H1 (cell line): ENCODE results near the gene KCTD3. TPM values are rescaled to one million over a fixed set of nuclear protein-coding genes. Genes with fewer than 3 reads are reported as not detected.

Experiments used
- CTCF ChIA-PET: fragments of 300-600 bp; sonication (Branson Sonifier 250); formaldehyde crosslinking; loops from one replicate; lab custom pipeline; 2021; ENCODE audit not compliant: partially characterized antibody; lab: Charles Lee
- POLR2A ChIA-PET: fragments of 300-600 bp; sonication (Branson Sonifier 250); formaldehyde crosslinking; loops from one replicate; lab custom pipeline; 2021; ENCODE audit warnings: inconsistent platforms; ENCODE audit not compliant: partially characterized antibody; lab: Charles Lee
- DNase-seq, 2 experiments: peaks; one replicate each; pipeline versions ENCODE4 v3.0.0 to v3.0.0-alpha.2; 2010 to 2022; ENCODE audit warnings: low spot score in 2 of 2, low read depth in 1 of 2, mixed read lengths in 1 of 2
- FAIRE-seq: peaks from 2 replicates; lab custom pipeline; 2011; peaks lifted over from hg19 to GRCh38; lab: Jason Lieb, UNC
- H2AFZ ChIP-seq: 2 replicates; pipeline ENCODE4 v1.8.1; 2012; ENCODE audit warnings: low read length, inconsistent platforms
- H2AK5ac ChIP-seq: 2 replicates; pipeline ENCODE4 v1.6.1; 2013; ENCODE audit warnings: low read depth, low read length
- H2BK120ac ChIP-seq: replicated peaks from 2 replicates; pipeline ENCODE3; 2013; ENCODE audit warnings: low read depth, low read length, inconsistent platforms
- H2BK12ac ChIP-seq: 2 replicates; pipeline ENCODE4 v1.6.1; 2013; ENCODE audit warnings: low read depth, low read length
- H2BK15ac ChIP-seq: 2 replicates; pipeline ENCODE4 v1.6.1; 2013; ENCODE audit warnings: low read length
- H2BK20ac ChIP-seq: 2 replicates; pipeline ENCODE4 v1.6.1; 2013; ENCODE audit warnings: low read length
- H2BK5ac ChIP-seq: 2 replicates; pipeline ENCODE4 v1.6.1; 2013; ENCODE audit warnings: low read depth, low read length
- H3K14ac ChIP-seq: 2 replicates; pipeline ENCODE4 v1.6.1; 2013; ENCODE audit warnings: inconsistent platforms; ENCODE audit not compliant: insufficient read length
- H3K18ac ChIP-seq: 2 replicates; pipeline ENCODE4 v1.6.1; 2013; ENCODE audit warnings: low read length; ENCODE audit errors: extremely low read depth
- H3K23ac ChIP-seq: 2 replicates; pipeline ENCODE4 v1.6.1; 2013; ENCODE audit warnings: inconsistent platforms; ENCODE audit not compliant: insufficient read length
- H3K23me2 ChIP-seq: 2 replicates; pipeline ENCODE4 v1.6.1; 2013; ENCODE audit warnings: low read depth, low read length
- H3K27ac ChIP-seq: 2 replicates; pipeline ENCODE4 v1.6.1; 2011; ENCODE audit warnings: low read depth, low read length, inconsistent platforms
- H3K27me3 ChIP-seq, 4 experiments: replicated peaks in 1 of 4; 1 replicate in 1 of 4; 2 replicates in 3 of 4; pipeline versions ENCODE4 v1.6.1 to v1.8.1; 2011 to 2013; ENCODE audit warnings: low read length in 3 of 4, mild to moderate bottlenecking in 3 of 4, inconsistent platforms in 2 of 4, mixed read lengths in 2 of 4, moderate library complexity in 1 of 4; ENCODE audit not compliant: control insufficient read depth in 3 of 4, insufficient read depth in 3 of 4; ENCODE audit errors: extremely low read depth in 1 of 4
- H3K36me3 ChIP-seq, 4 experiments: 2 replicates each; pipeline versions ENCODE4 v1.6.1 to v1.8.1; 2011 to 2013; ENCODE audit warnings: mild to moderate bottlenecking in 4 of 4, low read length in 3 of 4, moderate library complexity in 2 of 4, control low read depth in 1 of 4, inconsistent platforms in 1 of 4; ENCODE audit not compliant: insufficient read depth in 4 of 4, control insufficient read depth in 2 of 4
- H3K4ac ChIP-seq: replicated peaks from 2 replicates; pipeline ENCODE3; 2013; ENCODE audit warnings: low read length, low read depth, mixed read lengths, inconsistent platforms; ENCODE audit not compliant: insufficient read length
- H3K4me1 ChIP-seq, 4 experiments: replicated peaks in 1 of 4; 1 replicate in 1 of 4; 2 replicates in 3 of 4; pipeline versions ENCODE4 v1.6.1 to v1.8.1; 2011 to 2013; ENCODE audit warnings: low read length in 3 of 4, inconsistent platforms in 2 of 4, mixed read lengths in 1 of 4; ENCODE audit not compliant: insufficient read depth in 4 of 4, control insufficient read depth in 3 of 4
- H3K4me2 ChIP-seq, 2 experiments: 2 replicates each; pipeline versions ENCODE4 v1.6.1 to v1.8.1; 2011 to 2013; ENCODE audit warnings: low read depth in 2 of 2, low read length in 2 of 2, control low read depth in 1 of 2, inconsistent platforms in 1 of 2, mild to moderate bottlenecking in 1 of 2; ENCODE audit not compliant: insufficient read depth in 1 of 2
- H3K4me3 ChIP-seq, 4 experiments: fragments of 200-600, 300-600 bp in 1 of 4; sonication (generic), shearing (Covaris generic), sonication (Bioruptor Twin) in 1 of 4; 2 replicates each; pipeline versions ENCODE4 v1.5.1 to v1.8.1; 2011 to 2016; ENCODE audit warnings: low read length in 4 of 4, low read depth in 3 of 4, control low read depth in 2 of 4, inconsistent platforms in 2 of 4, mild to moderate bottlenecking in 2 of 4, mixed read lengths in 1 of 4, moderate library complexity in 1 of 4; ENCODE audit not compliant: insufficient read depth in 2 of 4; ENCODE audit errors: extremely low read depth in 1 of 4
- H3K56ac ChIP-seq: replicated peaks from 2 replicates; pipeline ENCODE3; 2013; ENCODE audit warnings: low read depth, mild to moderate bottlenecking, mixed read lengths, low read length, inconsistent platforms; ENCODE audit not compliant: insufficient read length
- H3K79me1 ChIP-seq: 2 replicates; pipeline ENCODE4 v1.6.1; 2013; ENCODE audit warnings: low read depth, low read length, control low read depth
- H3K79me2 ChIP-seq, 2 experiments: 2 replicates each; pipeline versions ENCODE4 v1.6.1 to v1.8.1; 2012 to 2013; ENCODE audit warnings: low read length in 2 of 2, mild to moderate bottlenecking in 2 of 2, inconsistent platforms in 1 of 2; ENCODE audit not compliant: insufficient read depth in 2 of 2, control insufficient read depth in 1 of 2
- H3K9ac ChIP-seq, 4 experiments: replicated peaks in 1 of 4; 1 replicate in 1 of 4; 2 replicates in 3 of 4; pipeline versions ENCODE4 v1.6.1 to v1.8.1; 2011 to 2013; ENCODE audit warnings: low read depth in 3 of 4, low read length in 3 of 4, control low read depth in 2 of 4, mild to moderate bottlenecking in 2 of 4, moderate library complexity in 2 of 4, inconsistent platforms in 1 of 4; ENCODE audit errors: extremely low read depth in 1 of 4
- H3K9me3 ChIP-seq, 2 experiments: 2 replicates each; pipeline versions ENCODE4 v1.6.1 to v1.8.1; 2012 to 2013; ENCODE audit warnings: mild to moderate bottlenecking in 2 of 2, moderate library complexity in 2 of 2, control low read depth in 1 of 2, inconsistent platforms in 1 of 2, low read depth in 1 of 2, low read length in 1 of 2, mixed read lengths in 1 of 2; ENCODE audit not compliant: insufficient read depth in 2 of 2
- H4K20me1 ChIP-seq, 2 experiments: replicated peaks in 1 of 2; 2 replicates each; pipeline versions ENCODE3 to v1.8.1; 2011 to 2013; ENCODE audit warnings: inconsistent platforms in 2 of 2, low read length in 2 of 2, mild to moderate bottlenecking in 1 of 2; ENCODE audit not compliant: insufficient read depth in 2 of 2, control insufficient read depth in 1 of 2
- H4K5ac ChIP-seq: 2 replicates; pipeline ENCODE4 v1.6.1; 2013; ENCODE audit warnings: low read length, low read depth, mixed read lengths, inconsistent platforms; ENCODE audit not compliant: insufficient read length
- H4K8ac ChIP-seq: 2 replicates; pipeline ENCODE4 v1.8.0; 2013; ENCODE audit warnings: mild to moderate bottlenecking, moderate library complexity, low read length, inconsistent platforms; ENCODE audit not compliant: insufficient read depth; ENCODE audit errors: extremely low read depth
- H4K91ac ChIP-seq: replicated peaks from 2 replicates; pipeline ENCODE3; 2013; ENCODE audit warnings: low read length, mixed read lengths, inconsistent platforms; ENCODE audit not compliant: insufficient read length
- CTCF ChIP-seq, 3 experiments: IDR thresholded peaks; 1 replicate in 2 of 3; 2 replicates in 1 of 3; pipeline versions ENCODE4 v1.5.1 to v1.6.1; 2011; ENCODE audit warnings: low read length in 3 of 3, mild to moderate bottlenecking in 3 of 3, inconsistent platforms in 2 of 3, low read depth in 1 of 3, moderate library complexity in 1 of 3; ENCODE audit not compliant: insufficient read depth in 1 of 3; ENCODE audit errors: control extremely low read depth in 1 of 3
- EP300 ChIP-seq, 2 experiments: IDR thresholded peaks; 1 replicate in 1 of 2; 2 replicates in 1 of 2; pipeline ENCODE4 v1.6.1; 2011 to 2012; ENCODE audit warnings: low read depth in 2 of 2, low read length in 2 of 2, mild to moderate bottlenecking in 2 of 2, borderline replicate concordance in 1 of 2, inconsistent platforms in 1 of 2, moderate library complexity in 1 of 2
- FOSL1 ChIP-seq: IDR thresholded peaks from 2 replicates; pipeline ENCODE4 v1.6.1; 2011; ENCODE audit warnings: mild to moderate bottlenecking, low read depth, low read length, moderate library complexity; ENCODE audit not compliant: insufficient read depth
- HDAC2 ChIP-seq, 2 experiments: fragments of 300-600 bp in 1 of 2; sonication (generic) in 1 of 2; IDR thresholded peaks; 2 replicates each; pipeline ENCODE4 v1.6.1; 2011 to 2012; ENCODE audit warnings: low read depth in 2 of 2, low read length in 2 of 2, mild to moderate bottlenecking in 2 of 2, moderate library complexity in 2 of 2, borderline replicate concordance in 1 of 2, inconsistent platforms in 1 of 2
- PHF8 ChIP-seq: fragments of 200-600 bp; sonication (generic); conservative IDR thresholded peaks from 2 replicates; pipeline ENCODE4 v1.7.1; 2012; ENCODE audit warnings: low read depth, mild to moderate bottlenecking, inconsistent platforms, low read length, moderate library complexity
- POLR2A ChIP-seq, 2 experiments: IDR thresholded peaks; 1 replicate in 1 of 2; 2 replicates in 1 of 2; pipeline ENCODE4 v1.6.1; 2011; ENCODE audit warnings: low read depth in 2 of 2, low read length in 2 of 2, mild to moderate bottlenecking in 2 of 2; ENCODE audit errors: control extremely low read depth in 1 of 2
- POU5F1 ChIP-seq: IDR thresholded peaks from 2 replicates; pipeline ENCODE4 v1.6.1; 2011; ENCODE audit warnings: low read depth, mild to moderate bottlenecking, low read length, moderate library complexity
- SP2 ChIP-seq: IDR thresholded peaks from 2 replicates; pipeline ENCODE4 v1.6.1; 2012; ENCODE audit warnings: mild to moderate bottlenecking, low read length, inconsistent platforms
- SUZ12 ChIP-seq: fragments of 200-600 bp; sonication (generic); IDR thresholded peaks from 2 replicates; pipeline ENCODE4 v1.6.1; 2012; ENCODE audit warnings: mild to moderate bottlenecking, inconsistent platforms, low read length, moderate library complexity, mixed read lengths
- TAF7 ChIP-seq: optimal IDR thresholded peaks from 2 replicates; pipeline ENCODE3; 2011; ENCODE audit warnings: low read depth, mild to moderate bottlenecking, inconsistent platforms, low read length, moderate library complexity, borderline replicate concordance
- YY1 ChIP-seq: IDR thresholded peaks from 2 replicates; pipeline ENCODE4 v1.6.1; 2011; ENCODE audit warnings: low read depth, mild to moderate bottlenecking, low read length
- ZNF274 ChIP-seq: IDR thresholded peaks from 2 replicates; pipeline ENCODE4 v1.7.0; 2012; ENCODE audit warnings: low read length, borderline replicate concordance; ENCODE audit errors: extremely low read depth
- polyA plus RNA-seq, 7 experiments: library from polyadenylated mRNA; depleted of rRNA in 3 of 7; stranded (reverse) in 5 of 7; unstranded in 2 of 7; fragments of >200 nt in 5 of 7; fragments of 200-250 nt in 2 of 7; gene quantifications; 1 replicate in 5 of 7; 2 replicates in 1 of 7; 4 replicates in 1 of 7; pipeline versions ENCODE4 v1.2.1 to v1.2.3, GENCODE V29; 2011 to 2013; ENCODE audit warnings: missing spikeins in 2 of 7, mixed read lengths in 2 of 7
- total RNA-seq: library from RNA; stranded (reverse); fragmentation: NEBNext Ultra II Directional; extraction: Animal tissue kit (Norgen Biotek cat#: 25700); gene quantifications from 2 replicates; pipeline ENCODE4 v1.2.1, GENCODE V29; 2021

Gene KCTD3
- total and polyA plus RNA-seq, 2 of the 8 experiments (the other 6 are each of a cell fraction or from before 2014, with no cell fraction given), result 43.0 to 55.6 TPM

GRCh38 chr1:215625949-215626348 lies 58.8 kb downstream of the KCTD3 start:
- H2BK15ac ChIP-seq, result no peak overlapping the region
- ChIA-PET CTCF (interaction anchor here (0.5 to 0.9 kb wide), 2 partner anchors 10 to 139 kb away, joined by 3 read pairs; no protein-coding TSS in a partner anchor), POLR2A (interaction anchor here (1.1 kb wide), 1 partner anchor 9 kb away, joined by 5 read pairs; no protein-coding TSS in a partner anchor)
- H3K27ac ChIP-seq, result no peak overlapping the region
- H3K4ac ChIP-seq, result no peak overlapping the region
- no peak overlapping the region for H3K14ac ChIP-seq
- peaks cover 0 to under 1% (median 0%) of the 10 kb centered on the region in 4 experiments; a peak in 1 of 7 replicates for H3K4me1 ChIP-seq
- no peak overlapping the region for H4K5ac ChIP-seq
- H2AFZ ChIP-seq, result no peak overlapping the region
- no peak overlapping the region for H3K9ac ChIP-seq
- H3K23me2 ChIP-seq, result no peaks in the 10 kb centered on the region
- no peak overlapping the region for H2AK5ac ChIP-seq
- H4K20me1 ChIP-seq, result no peaks in the 10 kb centered on the region
- FAIRE-seq (no peak), DNase-seq (no peak)
- no peaks in the 10 kb centered on the region for H3K9me3 ChIP-seq
- H3K27me3 ChIP-seq, result no peaks in the 10 kb centered on the region
- no peak overlapping the region for H3K4me2 ChIP-seq
- peaks cover 0 to 7% (median 0%) of the 10 kb centered on the region in 4 experiments; a peak in 3 of 8 replicates for H3K36me3 ChIP-seq
- no peak overlapping the region for H2BK5ac ChIP-seq
- no peak overlapping the region for H3K56ac ChIP-seq
- H2BK120ac ChIP-seq, result no peak overlapping the region
- H3K4me3 ChIP-seq, result no peak overlapping the region
- H2BK20ac ChIP-seq, result no peak overlapping the region
- no peaks in the 10 kb centered on the region for H3K79me2 ChIP-seq
- H2BK12ac ChIP-seq, result no peak overlapping the region
- no peak overlapping the region for H3K23ac ChIP-seq
- H3K79me1 ChIP-seq, result no peaks in the 10 kb centered on the region
- H3K18ac ChIP-seq, result no peak overlapping the region
- H4K91ac ChIP-seq, result no peak overlapping the region
- H4K8ac ChIP-seq, result no peak overlapping the region
- no peak for TF ChIP-seq YY1
- no peak for TF ChIP-seq TAF7
- TF ChIP-seq FOSL1, result no peak
- no peak for TF ChIP-seq PHF8
- no peak for TF ChIP-seq EP300 (IDR thresholded peaks at IDR 0.05; ENCODE audit: borderline replicate concordance in 1 of 2, low read depth in 2 of 2, low read length in 2 of 2)
- TF ChIP-seq POLR2A (IDR thresholded peaks at IDR 0.05; ENCODE audit: control extremely low read depth in 1 of 2, low read depth in 2 of 2, low read length in 2 of 2), result no peak
- TF ChIP-seq POU5F1, result no peak
- no peak for TF ChIP-seq CTCF (IDR thresholded peaks at IDR 0.05; ENCODE audit: control extremely low read depth in 1 of 3, insufficient read depth in 1 of 3, low read depth in 1 of 3, low read length in 3 of 3)
- TF ChIP-seq HDAC2 (IDR thresholded peaks at IDR 0.05; ENCODE audit: borderline replicate concordance in 1 of 2, low read depth in 2 of 2, low read length in 2 of 2), result no peak
- TF ChIP-seq ZNF274, result no peak
- no peak for TF ChIP-seq SP2
- no peak for TF ChIP-seq SUZ12
